ENCODE results near the gene ANKRD36C.
"Not testable (repeated sequence)": the region's sequence is repeated elsewhere in the genome, so short reads cannot be mapped to it uniquely, and the experiment has no call there.

Gene ANKRD36C

GRCh38 chr2:95796249-95797099 lies 195.2 kb downstream of the ANKRD36C start:
- DNase-seq (ENCODE audit: low spot score), result not testable (repeated sequence)

- not testable (repeated sequence) for DNase-seq (ENCODE audit: low spot score)
Measured at GRCh38 chr2:95793970-95794369, 197.7 kb downstream of the ANKRD36C start.

GRCh38 chr2:95790180-95790579 lies 201.4 kb downstream of the ANKRD36C start:
- DNase-seq (ENCODE audit: low spot score), result not testable (repeated sequence)

GRCh38 chr2:95789385-95789784 lies 202.2 kb downstream of the ANKRD36C start:
- DNase-seq (ENCODE audit: low spot score), result not testable (repeated sequence)

- not testable (repeated sequence) for DNase-seq (ENCODE audit: low spot score)
Measured at GRCh38 chr2:95788642-95789041, 203.0 kb downstream of the ANKRD36C start.
